Activated naive CD4-positive, alpha-beta T cell treated with anti-CD3 and anti-CD28 coated beads, Interleukin-2, amount 10 ng/mL, durations not matched to agents 7 days and 5 days (primary cell): ENCODE results near the gene TUBB2B.
A peak's percentile ranks its signal among the peaks of the same experiment; 100 is the strongest.

ENCODE experiments used
- CTCF ChIA-PET: fragments of 350-600 bp; sonication (Branson Sonifier 250); formaldehyde crosslinking; loops from one replicate; lab custom pipeline; 2021; ENCODE audit warnings: antibody characterized with exemption; lab: Charles Lee
- DNase-seq: peaks from one replicate; pipeline ENCODE4 v3.0.0-alpha.2; 2020
- H3K27ac Mint-ChIP-seq: one replicate; pipeline ENCODE4 v1.8.0; 2021; ENCODE audit warnings: mild to moderate bottlenecking, moderate library complexity, mixed read lengths
- H3K27me3 Mint-ChIP-seq: one replicate; pipeline ENCODE4 v1.8.0; 2021; ENCODE audit warnings: mild to moderate bottlenecking, mixed read lengths
- H3K36me3 Mint-ChIP-seq: one replicate; pipeline ENCODE4 v1.8.0; 2021; ENCODE audit warnings: mixed read lengths
- H3K4me1 Mint-ChIP-seq: one replicate; pipeline ENCODE4 v1.8.0; 2021; ENCODE audit warnings: mixed read lengths
- H3K4me3 Mint-ChIP-seq: one replicate; pipeline ENCODE4 v1.8.0; 2021; ENCODE audit warnings: mild to moderate bottlenecking, moderate library complexity, mixed read lengths
- H3K9me3 Mint-ChIP-seq: one replicate; pipeline ENCODE4 v1.8.0; 2021; ENCODE audit warnings: mixed read lengths

The TUBB2B gene

DNA sequence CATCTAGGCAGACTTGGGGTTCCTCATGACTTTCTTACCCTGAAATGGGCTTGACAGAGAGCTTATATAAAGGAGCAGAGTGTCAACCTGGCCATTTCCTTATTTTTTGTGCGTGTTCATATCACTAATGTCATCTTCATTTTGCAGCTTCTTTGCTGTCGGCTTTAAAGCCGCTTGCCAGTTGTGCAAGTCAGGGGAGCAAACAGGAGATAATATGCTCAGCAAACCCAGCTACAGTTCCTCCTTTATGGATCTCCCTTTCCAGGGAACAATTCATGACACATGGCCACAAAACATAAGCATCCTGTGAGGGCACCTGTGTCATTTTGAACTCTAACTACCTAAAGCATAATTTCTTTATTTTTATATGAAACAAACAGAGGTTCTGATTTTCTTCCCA, 6.5 kb upstream of the TUBB2B start:
- no peak for DNase-seq
- CTCF ChIA-PET, result no interaction called here
- no peaks in the 10 kb centered on the region for H3K9me3 Mint-ChIP-seq

DNA sequence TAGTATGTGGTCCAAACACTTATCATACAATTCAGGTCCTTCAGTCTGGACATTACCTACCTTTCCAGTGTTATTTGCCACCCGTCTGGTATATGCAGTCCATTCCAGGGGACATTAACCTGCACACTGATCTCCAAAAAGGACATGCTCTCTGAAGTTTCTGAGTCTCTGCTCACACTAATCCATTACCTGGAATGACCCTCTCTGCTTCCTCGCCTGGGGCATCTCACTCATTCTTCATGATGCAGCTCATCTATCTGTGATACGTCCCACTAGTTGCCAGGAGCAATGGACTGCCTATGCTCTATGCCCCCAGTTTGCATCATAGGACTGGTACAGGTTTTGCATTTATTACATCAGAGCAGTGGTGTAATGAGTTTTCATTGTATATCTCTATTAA, 5.9 kb upstream of the TUBB2B start:
- CTCF ChIA-PET, result no interaction called here
- no peak overlapping the region for H3K27ac Mint-ChIP-seq
- peaks cover 3% of the 10 kb centered on the region for H3K36me3 Mint-ChIP-seq
- no peak for DNase-seq
- H3K4me3 Mint-ChIP-seq, result no peak overlapping the region
- H3K9me3 Mint-ChIP-seq, result no peaks in the 10 kb centered on the region
- H3K27me3 Mint-ChIP-seq, result peaks cover 99% of the 10 kb centered on the region
- H3K4me1 Mint-ChIP-seq, result peaks cover 35% of the 10 kb centered on the region

More for the DNA sequence above, 6.5 kb upstream of the TUBB2B start:
- Mint-ChIP-seq H3K27me3 (peaks cover 99% of the 10 kb centered on the region), H3K4me3 (no peak overlapping the region), H3K36me3 (no peaks in the 10 kb centered on the region), H3K27ac (no peak overlapping the region), H3K4me1 (peaks cover 31% of the 10 kb centered on the region)

DNA sequence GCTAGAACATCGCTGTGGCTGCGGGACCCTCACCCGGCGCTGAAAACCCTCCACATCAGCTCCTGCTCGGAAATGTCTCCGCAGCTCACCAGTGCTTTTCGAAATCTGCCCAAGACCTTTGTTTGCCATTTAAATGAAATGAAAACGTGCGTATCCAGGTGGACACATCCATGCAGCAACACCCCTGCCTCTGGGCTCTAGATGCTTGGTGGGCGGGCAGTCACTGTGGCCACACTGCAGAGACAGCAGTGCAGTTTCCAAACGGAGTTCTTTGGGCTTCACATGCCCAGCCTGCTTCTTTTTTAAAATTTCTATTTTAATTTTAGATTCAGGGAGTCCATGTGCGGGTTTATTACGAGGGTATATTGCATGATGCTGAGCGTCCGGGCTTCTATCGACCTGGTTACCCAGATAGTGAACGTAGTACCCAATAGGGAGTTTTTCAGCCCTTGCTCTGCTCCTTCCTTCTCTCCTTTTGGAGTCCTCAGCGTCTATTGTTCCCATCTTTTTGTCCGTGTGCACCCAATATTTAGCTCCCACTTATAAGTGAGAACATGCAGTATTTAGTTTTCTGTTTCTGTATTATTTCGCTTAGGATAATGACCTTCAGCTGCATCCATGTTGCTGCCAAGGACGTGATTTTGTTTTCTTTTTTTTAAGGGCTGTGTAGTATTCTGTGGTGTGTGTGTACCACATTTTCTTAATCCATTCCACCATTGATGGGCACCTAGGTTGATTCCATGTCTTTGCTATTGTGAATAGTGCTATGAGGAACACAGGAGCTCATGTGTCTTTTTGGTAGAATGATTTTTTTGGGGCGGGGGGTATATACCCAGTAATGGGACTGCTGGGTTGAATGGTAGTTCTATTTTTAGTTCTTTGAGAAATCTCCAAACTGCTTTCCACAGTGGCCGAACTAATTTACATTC, 4.8 kb upstream of the TUBB2B start:
- Mint-ChIP-seq H3K9me3 (no peaks in the 10 kb centered on the region), H3K36me3 (peaks cover 3% of the 10 kb centered on the region), H3K4me1 (peaks cover 41% of the 10 kb centered on the region), H3K4me3 (no peak overlapping the region), H3K27ac (no peak overlapping the region), H3K27me3 (peaks cover 99% of the 10 kb centered on the region)
- CTCF ChIA-PET, result interaction anchor here (1.0 to 1.5 kb wide), 3 partner anchors 19 to 22 kb away, joined by 3 to 7 read pairs (median 4); no protein-coding TSS in a partner anchor
- no peak for DNase-seq

DNA sequence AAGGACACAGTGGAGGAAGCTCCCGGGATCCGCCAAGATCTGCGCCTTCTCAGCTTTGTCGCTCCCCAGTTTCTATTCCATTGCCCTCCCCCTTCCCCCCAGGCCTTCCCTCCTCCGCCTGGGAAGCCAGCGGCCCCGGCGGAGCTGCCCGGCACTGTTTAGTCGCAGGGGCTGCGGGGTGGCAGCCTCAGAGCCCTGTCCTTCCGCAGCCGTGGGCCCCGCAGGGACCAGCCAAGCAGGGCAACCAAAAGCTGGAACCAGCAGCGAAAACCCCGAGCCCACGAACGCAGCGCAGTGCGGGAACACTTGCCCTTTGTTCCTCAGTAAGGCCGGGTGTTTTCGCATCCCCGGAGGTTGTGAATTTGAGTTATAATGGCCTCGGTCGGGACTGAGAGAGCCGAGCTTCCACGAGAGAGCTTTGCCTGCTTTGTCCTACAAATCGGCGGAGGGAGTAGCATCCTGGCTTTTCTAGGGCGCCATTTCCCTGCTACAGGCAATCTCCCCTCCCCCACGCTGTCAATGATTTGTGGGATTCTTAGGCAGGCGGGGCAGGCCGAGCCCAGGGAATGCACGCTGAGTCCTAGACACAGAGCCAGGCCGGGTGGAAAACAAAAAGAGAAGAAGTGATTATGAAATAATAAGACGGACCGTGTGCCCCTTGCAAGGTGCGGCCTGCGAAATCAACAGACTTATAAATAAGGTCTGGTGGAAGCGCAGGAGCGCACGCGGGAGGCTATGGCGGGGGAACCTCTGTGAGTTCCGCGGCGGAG, 4.0 kb upstream of the TUBB2B start:
- CTCF ChIA-PET, result interaction anchor here (1.2 to 1.5 kb wide), 2 partner anchors 19 to 23 kb away, joined by 3 to 7 read pairs; no protein-coding TSS in a partner anchor
- DNase-seq, result no peak
- H3K9me3 Mint-ChIP-seq, result no peaks in the 10 kb centered on the region

DNA sequence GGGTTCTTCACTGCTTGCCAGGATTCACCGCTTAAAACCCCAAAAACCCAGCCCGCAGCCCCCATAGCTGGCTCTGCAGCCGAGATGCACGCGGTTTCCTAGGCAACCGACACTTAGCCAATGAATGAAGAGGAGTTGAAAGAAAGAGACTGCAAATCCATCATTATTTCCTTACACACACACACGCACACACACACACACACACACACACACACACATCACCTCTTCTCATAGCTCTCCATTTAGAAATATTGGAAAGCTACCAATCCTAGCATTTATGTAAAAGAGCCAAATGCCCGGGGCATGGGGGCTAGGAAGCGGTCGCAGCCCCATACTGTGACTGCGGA, 3.4 kb upstream of the TUBB2B start:
- Mint-ChIP-seq H3K36me3 (peaks cover 3% of the 10 kb centered on the region), H3K27ac (no peak overlapping the region), H3K4me3 (no peak overlapping the region), H3K9me3 (no peaks in the 10 kb centered on the region), H3K27me3 (peaks cover 99% of the 10 kb centered on the region), H3K4me1 (peaks cover 49% of the 10 kb centered on the region)
- CTCF ChIA-PET, result interaction anchor here (1.5 kb wide), 1 partner anchor 20 kb away, joined by 7 read pairs; no protein-coding TSS in a partner anchor
- no peak for DNase-seq

More for the DNA sequence above, 4.0 kb upstream of the TUBB2B start:
- Mint-ChIP-seq H3K27me3 (peaks cover 99% of the 10 kb centered on the region), H3K4me1 (peaks cover 49% of the 10 kb centered on the region), H3K27ac (no peak overlapping the region), H3K36me3 (peaks cover 3% of the 10 kb centered on the region), H3K4me3 (no peak overlapping the region)

DNA sequence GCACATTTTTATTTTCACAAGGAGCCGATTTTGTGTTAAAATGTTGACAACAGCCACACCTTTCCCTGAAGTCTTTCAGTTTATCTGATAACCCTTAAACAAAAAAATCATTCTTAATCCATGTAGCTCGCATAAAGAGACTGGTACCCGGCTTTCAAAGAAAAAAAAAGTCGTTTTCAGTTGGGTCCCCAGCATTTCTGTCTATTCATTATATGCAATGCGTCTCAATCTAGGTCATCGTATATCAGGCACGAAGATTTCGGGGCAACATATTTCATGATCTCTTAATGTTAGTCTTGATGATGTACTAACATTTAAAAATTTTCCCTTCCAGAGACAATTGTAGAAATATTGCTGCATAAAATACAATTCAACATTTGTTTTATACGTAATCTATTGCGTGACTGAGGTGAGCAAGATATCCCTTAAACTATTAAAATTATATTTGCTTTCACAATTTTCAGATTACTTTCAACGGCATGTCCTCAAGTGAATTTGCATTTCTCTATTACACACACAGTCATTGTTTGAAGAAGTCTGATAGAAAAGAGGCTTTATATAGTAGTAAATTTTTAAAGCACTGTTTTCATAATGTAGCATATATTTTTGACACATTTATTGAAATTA, 2.9 kb upstream of the TUBB2B start:
- Mint-ChIP-seq H3K4me3 (no peak overlapping the region), H3K36me3 (peaks cover 3% of the 10 kb centered on the region), H3K4me1 (peaks cover 46% of the 10 kb centered on the region), H3K9me3 (no peaks in the 10 kb centered on the region), H3K27me3 (peaks cover 99% of the 10 kb centered on the region), H3K27ac (no peak overlapping the region)
- no peak for DNase-seq
- CTCF ChIA-PET, result interaction anchor here (1.5 kb wide), 1 partner anchor 21 kb away, joined by 7 read pairs; no protein-coding TSS in a partner anchor

DNA sequence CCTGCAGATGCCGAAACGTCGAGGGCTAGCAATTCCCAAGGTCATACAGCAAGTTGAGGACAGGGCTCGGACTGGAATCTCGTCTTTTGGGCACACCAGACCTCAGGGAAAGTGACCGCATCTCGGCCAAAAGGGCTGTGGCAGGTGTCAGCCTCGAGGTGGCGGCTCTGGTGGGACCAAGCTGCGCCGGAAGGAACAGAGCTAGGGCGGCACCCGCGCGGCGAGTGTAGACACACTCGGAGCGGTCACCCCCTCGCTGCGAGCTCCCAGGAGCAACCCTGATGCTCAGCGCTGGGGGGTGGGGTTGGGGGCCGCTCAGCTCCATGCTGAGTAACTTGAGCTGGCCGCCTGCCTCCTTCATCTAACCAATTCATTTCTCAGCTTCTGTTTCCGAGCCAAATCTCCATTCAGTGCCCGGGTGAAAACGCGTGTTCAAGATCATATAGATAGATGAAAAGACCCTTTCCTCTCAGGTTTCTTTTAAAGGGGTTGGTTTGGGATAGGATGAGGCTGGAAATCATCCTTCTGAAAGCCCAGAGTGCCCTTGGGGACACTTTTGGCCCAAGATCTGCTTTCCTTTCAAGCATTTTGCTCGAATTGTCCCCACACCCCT, 2.2 kb upstream of the TUBB2B start:
- CTCF ChIA-PET, result interaction anchor here (0.8 to 1.1 kb wide), 2 partner anchors 20 to 22 kb away, joined by 3 to 4 read pairs; no protein-coding TSS in a partner anchor

DNA sequence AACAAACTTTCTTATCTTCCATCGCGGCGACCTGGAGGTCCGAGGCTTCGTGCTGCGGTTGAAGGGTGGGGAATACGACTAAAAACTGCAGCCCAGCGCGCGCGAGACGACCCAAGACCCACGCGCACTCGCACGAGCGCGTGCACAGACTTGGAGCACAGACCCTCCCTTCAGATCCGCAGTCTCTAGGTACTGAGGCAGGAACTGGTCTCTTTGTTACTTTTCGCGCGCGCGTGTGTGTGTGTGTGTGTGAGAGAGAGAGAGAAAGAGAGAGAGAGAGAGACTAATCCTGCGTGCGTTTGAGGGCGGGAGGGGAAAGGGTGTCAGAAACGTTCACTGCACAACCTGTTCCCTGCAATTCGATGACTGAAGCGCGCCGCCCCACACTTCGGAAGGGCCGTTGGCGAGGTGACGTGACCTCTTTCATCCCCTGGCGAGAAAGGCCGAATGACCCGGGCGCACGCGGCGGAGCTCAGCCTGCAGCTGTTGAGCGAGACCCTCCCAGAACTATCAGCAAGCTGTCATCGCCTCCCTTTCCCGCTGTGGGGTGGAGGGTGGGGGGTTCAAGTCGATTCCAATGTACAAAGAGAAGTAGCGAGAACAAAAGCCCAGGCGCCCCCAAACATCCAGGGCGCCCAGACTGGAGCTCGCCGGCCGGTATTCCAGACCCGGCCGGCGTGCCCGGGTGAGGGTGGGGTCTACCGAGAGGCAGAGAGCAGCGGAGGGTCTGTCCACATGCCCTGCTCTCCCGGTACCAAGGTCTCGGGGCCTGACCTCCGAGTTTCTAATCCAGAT, 1.5 kb upstream of the TUBB2B start:
- Mint-ChIP-seq H3K4me3 (peak overlapping the region; percentile 67), H3K27me3 (peaks cover 91% of the 10 kb centered on the region), H3K4me1 (peaks cover 46% of the 10 kb centered on the region), H3K9me3 (no peaks in the 10 kb centered on the region), H3K36me3 (peaks cover 3% of the 10 kb centered on the region), H3K27ac (peak overlapping the region; percentile 1)
- CTCF ChIA-PET, result interaction anchor here (0.8 to 1.1 kb wide), 2 partner anchors 19 to 23 kb away, joined by 3 to 4 read pairs; no protein-coding TSS in a partner anchor
- peak; percentile 61 for DNase-seq

More for the DNA sequence above, 2.2 kb upstream of the TUBB2B start:
- no peak overlapping the region for H3K27ac Mint-ChIP-seq
- peak overlapping the region; percentile 31 for H3K4me3 Mint-ChIP-seq
- peaks cover 3% of the 10 kb centered on the region for H3K36me3 Mint-ChIP-seq
- H3K4me1 Mint-ChIP-seq, result peaks cover 46% of the 10 kb centered on the region
- DNase-seq, result peak; percentile 49
- H3K27me3 Mint-ChIP-seq, result peaks cover 93% of the 10 kb centered on the region
- H3K9me3 Mint-ChIP-seq, result no peaks in the 10 kb centered on the region

DNA sequence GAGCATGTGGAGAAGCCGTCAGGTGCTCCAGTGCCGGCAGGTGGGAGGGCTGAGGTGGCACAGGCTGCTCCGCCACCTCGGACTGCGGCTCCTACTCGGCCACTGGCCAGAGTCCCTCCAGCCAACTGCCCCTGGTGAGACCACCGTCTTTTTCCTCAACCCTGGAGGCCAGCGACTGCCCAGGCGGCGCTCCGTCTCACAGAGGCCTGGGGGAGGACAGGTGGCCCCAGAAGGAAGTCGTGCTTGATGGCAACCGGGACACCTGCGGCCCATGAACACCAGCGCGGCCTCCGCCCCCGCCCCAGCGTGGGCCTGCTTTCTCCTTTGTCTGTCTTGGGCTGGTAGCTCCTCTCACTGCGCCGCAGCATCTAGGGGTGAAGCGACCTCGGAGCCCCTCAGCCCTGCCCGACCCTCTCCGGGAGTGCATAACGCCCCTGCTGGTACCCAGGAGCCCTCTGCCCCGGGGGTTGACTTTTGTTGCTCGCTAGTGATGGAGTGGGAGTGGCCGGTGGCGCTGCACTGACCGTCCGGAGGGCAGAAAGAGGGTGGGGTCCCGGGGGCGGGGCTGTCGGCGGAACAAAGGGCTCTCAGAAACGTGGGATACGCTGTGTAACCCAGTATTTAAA, 706 bp upstream of the TUBB2B start:
- H3K4me3 Mint-ChIP-seq, result peak overlapping the region; percentile 45

DNA sequence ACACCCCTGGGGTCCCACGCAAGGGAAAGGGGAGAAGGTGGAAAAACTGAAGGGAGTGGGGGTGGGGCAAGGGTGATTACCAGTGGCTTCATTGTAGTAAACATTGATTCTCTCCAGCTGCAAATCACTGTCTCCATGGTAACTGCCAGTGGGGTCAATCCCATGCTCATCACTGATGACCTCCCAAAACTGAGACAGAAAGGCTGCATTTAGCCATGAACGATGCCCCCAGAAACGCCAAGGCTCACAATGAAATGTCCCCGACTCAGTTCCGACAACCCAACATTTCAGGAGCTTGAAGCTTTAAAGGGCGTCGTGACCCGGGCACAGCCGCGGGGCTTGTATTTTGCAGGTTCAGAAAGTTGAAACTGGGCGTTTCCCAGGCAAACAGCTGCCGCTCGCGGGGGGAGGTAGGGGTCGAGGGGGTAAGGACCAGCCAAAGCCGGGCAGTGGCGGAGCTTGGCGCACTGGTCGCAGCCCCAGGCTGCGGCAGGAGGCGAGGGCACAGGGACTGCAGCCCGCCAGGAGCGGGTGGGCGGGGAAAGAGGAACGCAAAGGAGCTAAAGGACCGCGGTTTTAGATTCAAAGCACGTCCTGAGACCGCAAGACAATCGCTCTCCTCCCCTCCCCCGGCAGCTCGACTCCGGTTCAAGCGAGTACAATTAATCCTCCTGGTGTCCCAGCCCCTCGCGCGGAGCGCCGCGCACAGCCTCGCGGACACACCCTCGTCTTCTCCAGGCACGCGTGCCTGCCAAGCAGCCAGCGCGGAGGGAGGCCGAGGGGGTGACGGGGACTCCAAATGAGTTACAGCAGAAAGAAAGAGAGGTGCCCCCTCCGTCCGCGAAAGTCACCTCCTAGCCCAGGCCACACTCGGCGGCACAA, 731 bp downstream of the TUBB2B start:
- Mint-ChIP-seq H3K27ac (no peak overlapping the region), H3K27me3 (peaks cover 77% of the 10 kb centered on the region), H3K36me3 (peaks cover 3% of the 10 kb centered on the region), H3K9me3 (peaks cover 4% of the 10 kb centered on the region), H3K4me3 (peak overlapping the region; percentile 52), H3K4me1 (peaks cover 43% of the 10 kb centered on the region)
- CTCF ChIA-PET, result no interaction called here
- peak; percentile 38 for DNase-seq

More for the DNA sequence above, 706 bp upstream of the TUBB2B start:
- Mint-ChIP-seq H3K9me3 (no peaks in the 10 kb centered on the region), H3K27ac (no peak overlapping the region), H3K27me3 (peaks cover 87% of the 10 kb centered on the region), H3K36me3 (peaks cover 3% of the 10 kb centered on the region), H3K4me1 (peaks cover 46% of the 10 kb centered on the region)
- CTCF ChIA-PET, result no interaction called here
- DNase-seq, result no peak

DNA sequence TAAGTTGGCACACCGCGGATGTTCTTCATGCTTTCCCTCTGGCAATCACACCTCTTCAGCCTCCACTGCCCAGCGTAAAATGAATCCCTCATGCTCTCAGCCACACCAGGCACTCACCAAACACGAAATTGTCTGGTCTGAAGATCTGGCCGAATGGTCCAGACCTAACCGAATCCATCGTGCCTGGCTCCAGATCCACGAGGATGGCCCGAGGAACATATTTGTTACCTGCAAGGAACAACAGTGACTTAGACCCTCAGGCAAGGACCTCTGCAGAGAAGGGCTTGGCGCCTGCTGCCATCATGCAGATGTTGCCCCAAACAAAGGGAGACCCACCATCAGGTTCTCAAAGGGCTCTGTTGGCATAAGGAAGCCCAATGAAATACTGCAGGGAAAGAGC, 1.4 kb downstream of the TUBB2B start:
- CTCF ChIA-PET, result no interaction called here
- Mint-ChIP-seq H3K27ac (no peak overlapping the region), H3K27me3 (peaks cover 70% of the 10 kb centered on the region), H3K36me3 (peaks cover 3% of the 10 kb centered on the region), H3K4me1 (peaks cover 38% of the 10 kb centered on the region), H3K9me3 (peaks cover 4% of the 10 kb centered on the region), H3K4me3 (no peak overlapping the region)
- no peak for DNase-seq
